Peyer's patch (tissue), 4 donors: ENCODE data around the gene B3GNT4. TPM values are rescaled to one million over a fixed set of nuclear protein-coding genes. Genes with fewer than 3 reads are reported as not detected.

Experiments
- DNase-seq, 3 donors: peaks; one replicate each; pipeline ENCODE4 v3.0.0-alpha.2; 2017 to 2019
- H3K27ac ChIP-seq, 4 donors: fragments of 200-600 bp; sonication (generic); one replicate each; pipeline ENCODE4 v1.5.1; 2016 to 2019
- H3K27me3 ChIP-seq, 2 donors: fragments of 200-600 bp; sonication (generic); one replicate each; pipeline ENCODE4 v1.5.1; 2019
- H3K36me3 ChIP-seq, 3 donors: fragments of 200-600 bp; sonication (generic); one replicate each; pipeline ENCODE4 v1.5.1; 2016 to 2019
- H3K4me1 ChIP-seq, 4 donors: fragments of 200-600 bp; sonication (generic); one replicate each; pipeline ENCODE4 v1.5.1; 2016 to 2019
- H3K4me3 ChIP-seq, 4 donors: fragments of 200-600 bp; sonication (generic); 1 replicate in 3 of 4; 2 replicates in 1 of 4; pipeline ENCODE4 v1.5.1; 2016 to 2019; ENCODE audit warnings: mild to moderate bottlenecking in 1 of 4
- H3K9me3 ChIP-seq, 4 donors: fragments of 200-600 bp; sonication (generic); one replicate each; pipeline ENCODE4 v1.5.1; 2016 to 2019; ENCODE audit warnings: mild to moderate bottlenecking in 1 of 4
- POLR2A ChIP-seq, 2 donors: fragments of 450-650 bp; IDR thresholded peaks; one replicate each; pipeline ENCODE4 v1.5.1; 2017; ENCODE audit warnings: antibody characterized with exemption in 2 of 2, mild to moderate bottlenecking in 2 of 2, moderate library complexity in 2 of 2
- total RNA-seq, 4 donors: library from RNA; depleted of rRNA; stranded (reverse); fragments of >200 nt; gene quantifications; one replicate each; pipeline ENCODE4 v1.1.0, GENCODE V29; 2016
- TF ChIP-seq, protein P1 (sequence below), 6 experiments: fragments of 450-650 bp in 4 of 6; fragments of 200-600 bp in 2 of 6; sonication (generic) in 1 of 6; IDR thresholded peaks; one replicate each; pipeline ENCODE4 v1.5.1; 2017 to 2019; ENCODE audit warnings: antibody characterized with exemption in 6 of 6, mild to moderate bottlenecking in 3 of 6, moderate library complexity in 1 of 6

B3GNT4 gene
- total RNA-seq, 4 donors from 2014 or later, result 0.70 TPM; not detected in 3

DNA sequence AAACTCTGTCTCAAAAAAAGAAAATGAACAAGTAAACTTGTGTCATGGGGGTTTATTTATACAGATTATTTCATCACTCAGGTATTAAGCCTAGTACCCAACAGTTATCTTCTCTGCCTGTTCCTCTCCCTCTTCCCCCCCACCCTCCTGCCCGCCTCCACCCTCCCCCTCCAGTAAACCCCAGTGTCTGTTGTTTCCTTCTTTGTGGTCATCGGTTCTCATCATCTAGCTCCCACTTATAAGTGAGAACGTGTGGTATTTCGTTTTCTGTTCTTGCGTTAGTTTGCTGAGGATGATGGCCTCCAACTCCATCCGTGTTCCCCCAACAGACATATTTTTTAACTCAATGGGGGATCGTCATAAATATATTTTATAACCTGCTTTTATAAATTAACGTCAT is 41.8 kb upstream of the B3GNT4 start:
- no peaks in the 10 kb centered on the region for H3K27me3 ChIP-seq
- TF ChIP-seq POLR2A (IDR thresholded peaks at IDR 0.05), result no peak
- TF ChIP-seq, protein P1, sequence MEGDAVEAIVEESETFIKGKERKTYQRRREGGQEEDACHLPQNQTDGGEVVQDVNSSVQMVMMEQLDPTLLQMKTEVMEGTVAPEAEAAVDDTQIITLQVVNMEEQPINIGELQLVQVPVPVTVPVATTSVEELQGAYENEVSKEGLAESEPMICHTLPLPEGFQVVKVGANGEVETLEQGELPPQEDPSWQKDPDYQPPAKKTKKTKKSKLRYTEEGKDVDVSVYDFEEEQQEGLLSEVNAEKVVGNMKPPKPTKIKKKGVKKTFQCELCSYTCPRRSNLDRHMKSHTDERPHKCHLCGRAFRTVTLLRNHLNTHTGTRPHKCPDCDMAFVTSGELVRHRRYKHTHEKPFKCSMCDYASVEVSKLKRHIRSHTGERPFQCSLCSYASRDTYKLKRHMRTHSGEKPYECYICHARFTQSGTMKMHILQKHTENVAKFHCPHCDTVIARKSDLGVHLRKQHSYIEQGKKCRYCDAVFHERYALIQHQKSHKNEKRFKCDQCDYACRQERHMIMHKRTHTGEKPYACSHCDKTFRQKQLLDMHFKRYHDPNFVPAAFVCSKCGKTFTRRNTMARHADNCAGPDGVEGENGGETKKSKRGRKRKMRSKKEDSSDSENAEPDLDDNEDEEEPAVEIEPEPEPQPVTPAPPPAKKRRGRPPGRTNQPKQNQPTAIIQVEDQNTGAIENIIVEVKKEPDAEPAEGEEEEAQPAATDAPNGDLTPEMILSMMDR (IDR thresholded peaks at IDR 0.05), result no peak
- DNase-seq, result no peak

DNA sequence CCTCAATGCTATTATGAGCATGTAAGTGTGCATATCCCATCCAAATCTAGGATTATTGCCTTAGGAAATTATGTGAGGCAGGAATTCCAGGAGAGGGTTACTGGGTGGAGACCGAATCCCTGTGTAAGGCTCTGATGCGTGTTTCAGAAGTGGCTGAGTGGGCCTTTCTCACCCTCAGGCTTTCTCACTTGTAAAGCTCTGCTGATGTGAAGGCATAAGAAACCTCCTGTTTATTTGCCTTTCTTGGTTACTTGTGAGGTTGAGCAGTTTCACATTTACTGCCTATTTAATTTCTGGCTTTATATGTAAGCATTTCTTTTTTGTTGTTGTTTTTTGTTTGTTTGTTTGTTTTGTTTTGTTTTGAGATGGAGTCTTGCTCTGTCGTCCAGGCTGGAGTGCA is 40.5 kb upstream of the B3GNT4 start:
- peaks cover 0 to 18% (median 0%) of the 10 kb centered on the region in 4 donors for H3K4me1 ChIP-seq
- no peaks in the 10 kb centered on the region for H3K27me3 ChIP-seq
- DNase-seq, result no peak
- no peak overlapping the region for H3K4me3 ChIP-seq
- no peak for TF ChIP-seq POLR2A (IDR thresholded peaks at IDR 0.05)
- TF ChIP-seq, protein P1 (IDR thresholded peaks at IDR 0.05), result no peak
- H3K9me3 ChIP-seq, result no peaks in the 10 kb centered on the region
- no peak overlapping the region for H3K27ac ChIP-seq
- H3K36me3 ChIP-seq, result no peaks in the 10 kb centered on the region

More for the DNA sequence above, 41.8 kb upstream of the B3GNT4 start:
- H3K27ac ChIP-seq, result no peak overlapping the region
- no peak overlapping the region for H3K4me3 ChIP-seq
- no peaks in the 10 kb centered on the region for H3K9me3 ChIP-seq
- H3K36me3 ChIP-seq, result no peaks in the 10 kb centered on the region
- peaks cover 0 to 5% (median 0%) of the 10 kb centered on the region in 4 donors for H3K4me1 ChIP-seq

DNA sequence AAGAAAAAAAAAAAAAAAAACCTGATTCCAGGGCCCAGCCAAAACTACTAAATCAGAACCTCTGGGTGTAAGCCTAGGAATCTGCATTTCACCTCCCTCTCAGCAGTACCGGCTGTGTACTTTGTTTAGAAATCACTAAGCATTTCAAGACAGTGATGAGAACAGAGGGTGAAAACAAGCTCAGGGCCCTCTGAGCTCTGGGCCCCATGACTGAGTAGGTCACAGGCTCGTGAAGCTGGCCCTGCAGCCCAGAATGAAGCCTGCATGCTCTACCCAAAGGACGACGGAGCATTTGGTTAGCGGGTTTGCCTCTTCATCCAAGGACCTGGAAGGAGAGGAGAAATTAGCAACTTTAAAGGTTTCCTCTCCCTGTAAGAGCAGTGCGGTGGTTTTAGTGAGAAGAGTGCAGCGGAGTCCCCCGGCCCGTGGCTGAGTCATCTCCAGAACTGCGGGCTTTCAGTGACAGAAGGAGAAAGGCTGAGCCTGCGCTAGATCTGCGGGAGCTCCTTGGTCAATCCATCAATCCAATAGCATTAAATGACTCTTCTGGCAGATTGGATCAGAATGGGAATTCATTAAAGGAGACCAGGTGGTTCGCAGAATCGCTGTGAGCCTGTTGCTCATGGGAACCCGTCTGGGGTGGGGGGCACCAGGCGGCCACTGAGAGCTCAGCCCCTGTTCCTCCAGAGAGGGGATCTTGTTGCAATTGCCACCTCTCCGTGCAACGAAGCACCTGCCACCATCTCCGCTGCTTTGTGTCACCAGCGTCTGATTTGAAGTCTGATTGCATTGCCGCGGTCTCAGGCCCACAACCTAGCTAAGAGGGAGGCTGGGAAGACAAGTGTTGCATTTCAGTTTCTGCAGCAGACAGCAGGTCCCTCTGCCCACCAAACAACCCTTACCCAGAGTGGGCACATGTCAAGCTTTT is 36.8 kb upstream of the B3GNT4 start:
- Histone ChIP-seq H3K4me3 (no peak overlapping the region), H3K27me3 (no peaks in the 10 kb centered on the region), H3K36me3 (no peaks in the 10 kb centered on the region), H3K9me3 (no peaks in the 10 kb centered on the region), H3K27ac (peak overlapping the region in 1 of 4 donors; percentile 33), H3K4me1 (peaks cover 0 to 18% (median 0%) of the 10 kb centered on the region in 4 donors)
- TF ChIP-seq, protein P1 (IDR thresholded peaks at IDR 0.05), result no peak
- no peak for TF ChIP-seq POLR2A (IDR thresholded peaks at IDR 0.05)
- DNase-seq, result no peak

DNA sequence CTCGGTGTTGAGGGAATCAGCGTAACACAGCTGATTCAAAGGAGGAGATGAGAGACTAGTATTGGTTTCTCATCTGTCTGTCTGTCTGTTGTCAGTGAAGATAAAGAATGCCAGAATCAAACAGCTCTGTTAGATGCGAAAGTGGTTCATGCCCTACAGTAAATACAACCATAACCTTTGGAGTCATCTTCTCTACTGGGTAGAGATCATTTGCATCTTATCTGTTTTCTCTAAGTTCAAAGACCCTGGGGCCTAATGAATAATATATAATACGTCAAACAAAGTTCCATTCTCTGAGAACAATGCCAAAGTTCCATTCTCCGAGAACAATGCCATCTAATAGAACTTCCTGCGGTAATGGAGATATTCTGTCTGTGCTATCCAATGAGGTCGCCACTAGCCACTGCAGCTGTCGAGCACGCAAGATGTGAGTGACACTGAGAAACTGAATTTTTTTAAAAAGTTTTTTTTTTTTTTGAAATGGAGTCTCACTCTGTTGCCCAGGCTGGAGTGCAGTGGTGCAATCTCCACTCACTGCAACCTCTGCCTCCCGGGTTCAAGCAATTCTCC is 36.1 kb upstream of the B3GNT4 start:
- Histone ChIP-seq H3K4me1 (peaks cover 0 to 18% (median 0%) of the 10 kb centered on the region in 4 donors), H3K27ac (peak overlapping the region in 1 of 4 donors; percentile 33), H3K4me3 (no peak overlapping the region), H3K36me3 (no peaks in the 10 kb centered on the region), H3K9me3 (no peaks in the 10 kb centered on the region), H3K27me3 (no peaks in the 10 kb centered on the region)
- no peak for DNase-seq
- TF ChIP-seq, protein P1 (IDR thresholded peaks at IDR 0.05), result no peak
- TF ChIP-seq POLR2A (IDR thresholded peaks at IDR 0.05), result no peak

DNA sequence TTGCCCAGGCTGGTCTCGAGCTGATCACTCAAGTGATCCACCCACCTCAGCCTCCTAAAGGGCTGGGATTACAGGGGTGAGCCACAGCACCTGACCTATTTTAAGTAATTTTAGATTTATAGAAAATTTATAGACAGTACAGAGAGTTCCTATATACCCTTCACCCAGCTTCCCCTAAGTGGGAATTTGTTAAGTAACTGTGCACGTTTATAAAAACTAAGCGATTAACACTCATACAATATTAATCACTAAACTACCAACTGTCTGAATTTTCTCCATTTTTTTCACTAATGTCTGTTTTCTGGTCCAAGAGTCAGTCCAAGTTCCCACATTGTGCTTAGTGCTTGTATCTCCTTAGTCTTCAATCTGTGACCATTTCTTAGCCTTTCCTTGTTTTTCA is 35.0 kb upstream of the B3GNT4 start:
- DNase-seq, result no peak
- no peak for TF ChIP-seq POLR2A (IDR thresholded peaks at IDR 0.05)
- TF ChIP-seq, protein P1 (IDR thresholded peaks at IDR 0.05), result no peak
- no peaks in the 10 kb centered on the region for H3K36me3 ChIP-seq
- no peaks in the 10 kb centered on the region for H3K27me3 ChIP-seq
- peaks cover 0 to 18% (median 0%) of the 10 kb centered on the region in 4 donors for H3K4me1 ChIP-seq
- no peak overlapping the region for H3K4me3 ChIP-seq
- no peaks in the 10 kb centered on the region for H3K9me3 ChIP-seq
- no peak overlapping the region for H3K27ac ChIP-seq
